Cortex of kidney (tissue), 1 donor: ENCODE data around the gene SNRK.

Experiments
- DNase-seq: peaks from one replicate; lab custom pipeline; 2025; lab: John Stamatoyannopoulos, UW

Gene SNRK

DNA sequence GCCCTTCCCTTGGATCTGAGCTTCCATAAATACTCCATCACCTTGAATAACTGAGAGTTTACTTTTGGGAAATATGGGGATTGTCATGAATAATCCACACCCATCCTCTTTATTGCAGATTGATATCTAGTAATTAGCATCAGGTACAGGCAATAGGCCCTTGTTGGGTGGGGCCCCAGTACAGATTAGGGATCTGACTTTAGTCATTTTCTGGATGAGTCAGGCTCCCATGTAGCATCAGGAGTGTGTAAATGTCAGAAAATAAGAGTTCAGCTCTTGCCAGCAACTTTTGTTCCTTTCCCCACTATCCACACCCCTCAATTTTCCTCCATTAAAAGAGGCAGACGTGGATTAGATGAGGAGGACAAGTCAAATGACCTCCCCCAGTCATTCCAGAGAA lies 17.7 kb upstream of the SNRK start:
- DNase-seq, result no peak

DNA sequence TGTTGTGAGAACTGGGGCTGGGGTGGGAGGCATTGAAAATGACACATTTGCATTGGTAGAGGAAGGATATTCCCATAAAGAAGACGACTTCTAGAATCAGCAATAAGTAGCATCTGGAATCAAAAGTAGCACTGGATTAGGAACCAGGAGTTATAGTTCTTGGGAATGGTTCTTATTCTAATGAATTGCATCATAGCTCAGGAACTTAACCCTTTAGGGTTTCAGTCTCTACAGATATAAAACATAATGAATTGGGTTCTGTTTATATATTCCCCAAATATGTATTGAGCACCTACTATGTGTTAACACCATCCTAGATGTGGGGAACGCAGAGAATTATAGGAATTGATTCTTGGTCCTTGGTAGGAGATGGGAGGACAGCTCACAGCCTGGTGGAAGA lies 16.3 kb upstream of the SNRK start:
- no peak for DNase-seq

DNA sequence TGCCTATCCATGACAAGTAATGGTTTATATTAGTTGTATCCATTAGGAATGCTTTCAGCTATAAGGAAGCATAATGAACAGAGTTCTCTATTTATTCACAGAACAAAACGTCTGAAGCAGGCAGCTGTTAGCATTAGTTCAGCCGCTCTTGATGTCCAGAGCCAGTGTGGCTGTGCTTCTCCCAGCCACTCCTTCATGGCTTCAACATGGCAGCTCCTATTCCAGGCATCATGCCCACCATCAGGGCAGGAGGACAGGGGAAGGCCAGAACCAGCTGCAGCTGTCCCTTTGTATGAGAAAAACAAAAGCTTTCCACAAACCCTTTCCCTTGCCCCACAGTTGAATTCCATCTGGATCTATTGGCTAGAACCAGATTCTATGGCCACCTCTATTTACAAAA lies 12.9 kb upstream of the SNRK start:
- DNase-seq, result no peak

- DNase-seq, result no peak
Measured at GRCh38 chr3:43279082-43279481, 7.3 kb upstream of the SNRK start.

GRCh38 chr3:43279532-43279931 lies 6.8 kb upstream of the SNRK start:
- no peak for DNase-seq

DNA sequence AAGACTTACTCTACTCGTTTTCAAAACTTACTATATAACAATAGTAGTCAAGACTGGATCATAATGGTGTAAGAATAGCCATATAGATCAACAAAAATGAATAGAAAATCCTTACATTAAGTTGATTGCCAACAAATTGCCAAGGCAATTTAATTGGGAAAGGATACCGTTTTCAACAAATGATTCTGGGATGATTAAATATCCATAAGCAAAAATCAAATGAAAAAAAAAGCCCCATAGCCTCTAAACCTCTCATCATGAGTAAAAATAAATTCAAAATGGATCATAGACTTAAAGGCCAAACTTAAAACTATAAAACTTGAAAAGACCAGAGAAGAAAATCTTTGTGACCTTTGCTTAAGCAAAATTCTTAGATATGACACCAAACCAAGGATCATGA lies 5.3 kb upstream of the SNRK start:
- DNase-seq, result no peak

GRCh38 chr3:43284171-43284570 lies 2.2 kb upstream of the SNRK start:
- no peak for DNase-seq

DNA sequence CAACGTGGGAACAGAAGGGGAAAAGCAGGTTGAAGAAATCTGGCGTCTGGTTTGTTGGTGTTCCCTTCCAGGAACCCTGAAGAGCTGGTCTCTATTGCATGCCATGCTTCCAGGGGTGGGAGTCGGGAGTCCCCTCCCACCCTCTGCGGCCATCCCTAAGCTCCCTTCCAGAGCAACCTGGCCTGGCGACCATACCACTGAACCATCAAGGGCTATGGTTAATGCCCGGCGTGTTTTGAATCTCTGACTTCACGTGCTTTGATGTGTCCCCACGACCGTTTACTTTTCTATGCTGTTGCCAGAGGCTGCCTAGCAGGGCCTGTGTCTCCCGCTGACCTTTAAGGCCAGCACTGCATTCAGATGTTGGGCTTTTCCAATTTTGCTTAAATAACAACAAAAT lies 696 bp upstream of the SNRK start:
- DNase-seq, result no peak

GRCh38 chr3:43286841-43287499 lies 630 bp downstream of the SNRK start:
- no peak for DNase-seq

DNA sequence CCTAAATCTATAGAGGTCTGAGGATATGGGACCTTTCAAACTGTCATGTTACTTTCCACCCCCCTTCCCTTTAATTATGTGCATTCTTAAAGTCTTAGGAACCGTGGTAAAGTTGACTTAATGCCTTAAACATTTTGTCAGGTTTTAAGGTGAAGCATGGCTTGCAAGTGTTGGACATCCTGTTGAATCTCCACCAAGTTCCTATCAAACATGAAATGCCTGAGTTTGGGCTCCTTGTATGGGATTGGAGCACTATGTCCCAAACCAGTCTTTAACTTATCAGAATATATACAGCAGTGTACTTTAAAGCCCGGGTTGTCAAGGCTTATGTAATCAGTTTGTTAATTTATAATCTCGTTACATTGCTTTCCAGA lies 1.1 kb downstream of the SNRK start:
- DNase-seq, result no peak

DNA sequence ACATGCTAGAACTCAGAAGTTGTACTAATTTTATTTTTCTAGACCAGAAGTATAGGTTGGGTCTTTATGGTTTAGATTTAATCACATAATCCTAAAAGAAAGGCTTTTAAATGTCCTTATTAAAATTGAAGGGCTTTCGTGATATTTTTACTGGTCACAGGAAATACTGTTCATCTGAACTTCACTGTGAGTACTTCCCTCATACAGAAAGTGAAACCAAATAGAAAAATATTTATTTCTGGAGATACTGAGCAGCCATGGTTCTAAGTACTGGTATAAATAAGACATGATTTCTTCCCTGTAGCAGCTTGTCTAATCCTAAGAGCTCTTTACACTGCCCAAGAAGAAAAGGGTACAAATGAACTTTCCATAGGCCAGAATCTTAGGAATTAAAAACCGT lies 2.0 kb downstream of the SNRK start:
- DNase-seq, result no peak

DNA sequence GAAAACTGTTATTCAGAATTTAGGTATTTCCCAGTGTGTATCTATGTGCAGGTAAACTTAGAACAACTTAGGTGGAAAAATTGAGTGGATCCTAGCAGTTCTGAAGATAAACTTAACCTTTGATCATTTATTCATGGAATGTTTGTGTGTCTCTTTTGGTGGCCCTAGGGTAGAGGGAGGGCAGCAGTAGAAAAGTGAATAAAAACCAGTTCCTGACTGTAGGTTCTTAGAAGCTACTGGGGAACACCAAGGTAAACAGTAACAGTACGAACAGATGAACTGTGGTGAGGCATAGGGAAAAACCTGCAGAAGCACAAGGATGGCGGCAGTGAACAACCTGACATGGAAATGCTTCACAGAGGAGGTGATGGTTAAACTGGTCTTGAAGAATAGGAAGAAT lies 2.5 kb downstream of the SNRK start:
- no peak for DNase-seq

DNA sequence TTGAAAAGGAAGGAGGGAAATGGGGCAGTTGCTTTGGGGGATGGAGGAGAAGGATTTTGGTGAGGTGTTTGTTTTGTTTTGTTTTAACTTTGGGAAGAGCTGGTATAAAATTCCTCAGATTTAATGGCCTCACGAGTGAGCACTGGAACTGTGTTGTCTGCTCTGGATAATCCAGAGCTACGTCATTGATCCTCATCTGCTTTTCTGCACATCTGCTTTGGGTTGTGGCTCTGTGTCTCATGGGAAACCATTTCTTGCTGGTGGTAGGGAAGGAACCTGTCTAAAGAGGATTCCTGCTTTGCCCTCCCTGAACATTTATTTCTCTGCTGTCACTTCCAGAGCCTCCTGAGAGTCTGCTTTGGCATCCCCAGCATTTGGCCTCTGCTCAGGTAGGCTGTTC lies 3.1 kb downstream of the SNRK start:
- DNase-seq, result no peak

DNA sequence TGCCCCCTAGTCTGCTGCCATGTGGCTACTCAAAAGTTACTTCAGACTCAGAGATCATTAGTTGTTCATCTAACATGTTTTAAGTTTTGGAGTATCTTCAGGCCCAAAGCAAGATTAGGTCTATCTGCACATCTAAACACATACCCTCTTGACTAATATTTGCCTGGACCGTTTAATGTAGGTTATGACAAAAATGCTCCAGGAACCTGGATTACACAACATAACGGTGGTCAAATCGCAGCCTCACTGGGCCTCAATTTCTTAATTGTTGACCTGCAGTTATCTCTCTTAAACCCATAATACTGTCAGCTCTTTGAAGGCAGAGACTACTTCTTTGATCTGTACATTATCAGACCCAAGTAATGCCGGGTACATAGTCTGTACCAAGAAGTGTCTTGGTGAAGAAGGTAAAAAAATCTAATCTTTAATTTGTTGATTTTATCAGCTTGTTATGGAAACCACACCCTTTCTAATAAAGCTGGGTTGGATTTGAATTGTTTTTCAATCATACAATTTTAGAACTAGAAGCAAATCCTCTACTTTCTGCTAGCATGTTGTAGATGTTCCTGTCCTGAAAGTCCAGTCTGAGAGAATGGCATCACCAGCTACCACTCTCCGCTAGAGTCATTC lies 3.6 kb downstream of the SNRK start:
- DNase-seq, result no peak

DNA sequence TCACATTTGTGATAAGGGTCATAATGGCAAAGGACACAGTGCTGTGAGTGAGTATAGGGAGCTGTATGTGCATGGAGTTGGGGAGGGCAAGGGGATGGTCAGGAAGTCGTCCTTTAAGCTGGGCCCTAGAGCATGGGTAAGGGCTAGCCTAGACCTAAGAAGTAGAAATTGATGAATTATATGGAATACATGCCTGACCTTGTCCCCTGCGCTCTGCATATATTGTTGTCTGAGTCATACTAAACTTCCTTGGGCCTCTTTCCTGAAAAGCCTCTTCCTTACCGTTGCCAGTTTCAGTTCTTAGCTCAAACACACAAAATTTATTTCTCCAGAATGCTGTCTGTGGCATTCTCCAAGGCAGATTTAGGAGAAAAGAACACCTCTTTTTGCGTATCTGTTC lies 4.6 kb downstream of the SNRK start:
- DNase-seq, result no peak

DNA sequence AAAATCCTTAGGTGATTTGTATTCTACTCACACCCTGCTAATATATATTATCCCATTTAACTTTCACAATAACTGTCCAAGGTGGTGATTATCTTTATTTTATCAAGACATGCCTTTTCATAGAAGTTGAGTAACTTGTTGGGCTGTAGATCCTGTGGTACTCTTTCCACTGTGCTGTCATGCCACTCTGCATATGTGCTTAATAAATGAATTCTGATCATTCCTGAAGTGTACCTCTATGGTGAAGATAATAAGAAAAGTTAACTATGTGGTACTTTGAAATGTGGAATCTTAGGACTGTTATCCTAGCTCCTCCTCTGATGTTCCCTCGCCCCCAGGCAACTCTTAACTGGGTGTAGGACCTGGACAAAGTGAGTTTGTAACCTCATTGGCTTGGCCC lies 5.2 kb downstream of the SNRK start:
- no peak for DNase-seq

DNA sequence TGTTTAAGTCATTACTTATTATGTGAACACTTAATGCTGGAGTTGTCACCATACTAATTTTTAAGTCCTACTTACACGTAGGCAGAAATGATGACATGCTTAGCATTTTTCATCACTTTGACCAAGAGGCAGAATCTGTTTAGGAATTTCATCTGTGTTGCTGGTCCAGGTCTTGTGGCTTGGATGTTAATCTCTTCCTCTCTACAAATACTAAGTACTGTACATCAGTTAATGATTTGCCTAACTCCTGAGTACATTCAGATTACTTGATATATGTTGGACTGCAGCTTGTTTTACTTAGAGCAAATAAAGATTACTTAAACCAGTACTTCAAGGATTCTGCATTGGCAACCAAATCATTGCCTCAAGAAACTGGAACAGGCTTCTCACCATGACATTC lies 8.6 kb downstream of the SNRK start:
- no peak for DNase-seq

- DNase-seq, result no peak
Measured at GRCh38 chr3:43296565-43296964, 10.2 kb downstream of the SNRK start.

GRCh38 chr3:43298292-43298691 lies 12.0 kb downstream of the SNRK start:
- no peak for DNase-seq

DNA sequence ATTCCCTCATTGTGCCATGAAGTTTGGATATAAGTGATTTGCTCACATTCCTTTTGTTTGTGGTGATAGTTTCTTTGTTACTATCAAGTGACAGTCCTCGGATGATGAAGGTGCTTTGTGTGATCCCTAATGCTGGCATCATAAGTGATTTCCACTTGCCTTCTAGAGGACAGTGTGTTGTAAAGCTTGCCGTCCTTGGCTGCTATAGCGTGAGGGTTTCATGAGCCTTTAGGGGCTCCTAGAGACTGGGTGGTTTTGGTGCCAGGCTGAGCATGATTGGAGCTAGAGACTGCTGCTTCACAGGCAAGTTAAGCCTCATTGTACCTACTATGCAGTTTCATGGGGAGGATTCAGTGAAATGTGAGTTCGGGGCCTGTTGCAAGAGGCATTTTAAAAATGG lies 12.4 kb downstream of the SNRK start:
- DNase-seq, result no peak

DNA sequence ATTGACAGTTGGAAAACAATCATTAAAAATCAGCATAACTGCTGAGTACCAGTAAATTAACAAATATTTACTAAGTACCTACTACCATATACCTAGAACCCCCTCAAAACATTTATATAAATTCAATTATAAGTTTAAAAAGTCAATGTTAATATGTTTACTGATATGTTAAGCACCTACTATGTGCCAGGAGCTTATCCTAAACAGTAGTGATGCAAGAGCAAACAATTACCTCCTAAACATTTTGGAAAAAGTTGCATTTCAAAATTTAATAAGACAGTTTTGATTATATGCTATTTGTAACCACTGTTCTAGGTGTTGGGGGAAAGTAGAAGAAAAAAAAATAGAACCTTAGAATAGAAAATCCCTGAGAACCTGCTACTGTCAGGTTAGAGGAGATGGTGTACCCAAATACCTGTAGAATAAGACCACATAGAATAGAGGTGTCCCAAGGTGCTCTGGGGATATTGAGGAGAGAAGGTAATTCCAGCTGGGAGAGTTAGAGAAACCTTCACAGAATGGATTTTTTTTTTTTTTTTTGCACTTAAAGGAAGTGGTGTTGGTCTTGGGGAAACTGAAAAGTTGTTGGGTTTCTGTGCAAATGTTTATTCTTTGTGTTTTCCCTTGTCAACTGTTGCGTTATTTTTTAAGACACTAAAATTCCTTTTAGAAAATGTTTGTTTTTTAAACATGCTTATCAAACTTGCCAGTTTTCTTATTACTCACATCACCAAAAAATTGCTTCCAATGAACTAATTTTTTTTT lies 16.0 kb downstream of the SNRK start:
- DNase-seq, result no peak

- DNase-seq, result no peak
Measured at GRCh38 chr3:43304126-43304525, 17.8 kb downstream of the SNRK start.

DNA sequence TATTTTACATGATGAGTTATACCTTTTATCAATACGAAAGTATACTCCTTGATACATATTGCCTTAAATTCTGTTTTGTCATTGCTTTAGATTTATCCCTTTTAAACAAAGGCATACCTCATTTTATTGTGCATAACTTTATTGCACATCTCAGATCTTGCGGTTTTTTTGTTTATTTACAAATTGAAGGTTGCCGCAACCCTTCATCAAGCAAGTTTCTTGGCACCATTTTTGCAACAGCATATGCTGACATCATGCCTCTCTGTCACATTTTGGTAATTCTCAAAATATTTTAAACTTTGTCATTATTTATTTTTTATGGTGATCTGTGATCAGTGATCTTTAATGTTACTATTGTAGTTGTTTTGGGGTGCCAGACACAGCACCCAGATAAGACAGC lies 20.9 kb downstream of the SNRK start:
- no peak for DNase-seq

DNA sequence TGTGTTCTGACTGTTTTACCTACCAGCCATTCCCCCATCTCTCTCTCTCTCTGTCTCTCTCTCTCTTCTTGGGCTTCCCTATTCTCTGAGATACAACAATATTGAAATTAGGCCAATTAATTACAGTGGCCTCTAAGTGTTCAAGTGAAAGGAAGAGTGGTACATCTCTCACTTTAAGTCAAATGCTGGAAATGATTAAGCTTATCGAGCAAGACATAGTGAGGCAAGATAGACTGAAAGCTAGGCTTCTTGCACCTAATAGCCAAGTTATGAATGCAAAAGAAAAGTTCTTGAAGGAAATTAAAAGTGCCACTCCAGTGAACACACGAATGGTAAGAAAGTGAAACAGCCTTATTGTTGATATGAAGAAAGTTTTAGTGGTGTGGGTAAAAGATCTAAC lies 21.3 kb downstream of the SNRK start:
- no peak for DNase-seq
